GM10248 (cell line): ENCODE results near the gene MTMR1.

Source experiments
- CTCF ChIA-PET: fragments of 300-600 bp; sonication (Branson Sonifier 250); formaldehyde crosslinking; extraction: SDS; loops from one replicate; lab custom pipeline; 2021; ENCODE audit warnings: antibody characterized with exemption; lab: Yijun Ruan, JAX
- POLR2A ChIA-PET: fragments of 350-650 bp; sonication (Branson Sonifier 250); formaldehyde crosslinking; extraction: SDS; loops from one replicate; lab custom pipeline; 2020; ENCODE audit warnings: antibody characterized with exemption; lab: Yijun Ruan, JAX
- DNase-seq: peaks from one replicate; pipeline ENCODE4 v3.0.0; 2012; ENCODE audit errors: extremely low spot score
- CTCF ChIP-seq: IDR thresholded peaks from 2 replicates; pipeline ENCODE4 v1.5.1; 2012; ENCODE audit warnings: mild to moderate bottlenecking, low read depth; ENCODE audit errors: extremely low read depth, missing control alignments, control extremely low read depth

The MTMR1 gene

GRCh38 chrX:150767045-150767395, 73.8 kb downstream of the MTMR1 start:
- ChIA-PET CTCF (no interaction called here), POLR2A (no interaction called here)
- no peak for DNase-seq
- TF ChIP-seq CTCF, result no peak

- POLR2A ChIA-PET, result no interaction called here
These were observed 74.4 kb downstream of the MTMR1 start for GRCh38 chrX:150767475-150768131.

GRCh38 chrX:150768132-150768485, 74.9 kb downstream of the MTMR1 start:
- POLR2A ChIA-PET, result no interaction called here

More at GRCh38 chrX:150767475-150768131, 74.4 kb downstream of the MTMR1 start:
- no peak for TF ChIP-seq CTCF
- CTCF ChIA-PET, result no interaction called here
- DNase-seq, result no peak

GRCh38 chrX:150768580-150769190, 75.5 kb downstream of the MTMR1 start:
- TF ChIP-seq CTCF, result no peak
- ChIA-PET CTCF (interaction anchor here (1.8 kb wide), 1 partner anchor 313 kb away, joined by 8 read pairs; no protein-coding TSS in a partner anchor), POLR2A (no interaction called here)
- DNase-seq, result no peak

More at GRCh38 chrX:150768132-150768485, 74.9 kb downstream of the MTMR1 start:
- CTCF ChIA-PET, result interaction anchor here (1.8 kb wide), 1 partner anchor 314 kb away, joined by 8 read pairs; no protein-coding TSS in a partner anchor
- DNase-seq, result no peak
- TF ChIP-seq CTCF, result no peak

- ChIA-PET POLR2A (no interaction called here), CTCF (interaction anchor here (1.8 kb wide), 1 partner anchor 313 kb away, joined by 8 read pairs; no protein-coding TSS in a partner anchor)
- no peak for TF ChIP-seq CTCF
- DNase-seq, result no peak
These were observed 76.2 kb downstream of the MTMR1 start for GRCh38 chrX:150769408-150769807.

- TF ChIP-seq CTCF, result no peak
- CTCF ChIA-PET, result interaction anchor here (3.9 kb wide), 1 partner anchor 312 kb away, joined by 108 read pairs; no protein-coding TSS in a partner anchor
- DNase-seq, result no peak
- POLR2A ChIA-PET, result no interaction called here
These were observed 77.4 kb downstream of the MTMR1 start for GRCh38 chrX:150770623-150771022.
